ENCODE measurements around the gene PTPRN. TPM values are rescaled to one million over a fixed set of nuclear protein-coding genes. Genes with fewer than 3 reads are reported as not detected.
"Not testable (repeated sequence)": the region's sequence is repeated elsewhere in the genome, so short reads cannot be mapped to it uniquely, and the experiment has no call there.

The PTPRN gene
- total and polyA plus RNA-seq, 4 donors = 0.39 TPM; not detected in 3

DNA sequence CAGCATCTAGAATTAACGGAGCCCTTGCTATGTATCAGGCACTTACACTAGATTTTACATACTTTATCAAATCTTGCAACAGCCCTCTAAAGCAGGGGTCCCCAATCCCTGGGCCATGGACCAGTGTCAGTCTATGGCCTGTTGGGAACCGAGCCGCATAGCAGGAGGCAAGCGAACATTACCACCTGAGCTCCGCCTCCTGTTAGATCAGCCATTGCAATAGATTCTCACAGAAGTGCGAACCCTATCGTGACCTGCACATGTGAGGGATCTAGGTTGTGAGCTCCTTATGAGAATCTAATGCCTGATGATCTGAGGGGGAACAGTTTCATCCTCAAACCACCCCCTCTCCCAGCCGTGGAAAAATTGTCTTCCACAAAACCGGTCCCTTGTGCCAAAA, 16.6 kb downstream of the PTPRN start:
- Histone ChIP-seq H3K4me1 (ENCODE audit: control insufficient read depth in 1 of 2, insufficient read depth in 2 of 2, low read length in 2 of 2) (no peaks in the 10 kb centered on the region), H3K27me3 (ENCODE audit: control insufficient read depth in 1 of 2, insufficient read depth in 2 of 2, low read length in 1 of 2) (no peaks in the 10 kb centered on the region), H3K36me3 (ENCODE audit: control insufficient read depth in 1 of 2, insufficient read depth in 2 of 2, low read length in 1 of 2) (no peaks in the 10 kb centered on the region), H3K4me3 (ENCODE audit: low read length in 2 of 2) (no peak overlapping the region), H3K27ac (ENCODE audit: low read depth in 1 of 2, low read length in 2 of 2) (no peak overlapping the region), H3K9me3 (ENCODE audit: control insufficient read depth, low read length) (no peaks in the 10 kb centered on the region)
- intact Hi-C loops (cut with DNase I) = loop anchor here in 1 of 2 donors (5.0 kb wide), 1 partner anchor 45 kb away; the partner anchor contains the start of genes GLB1L and STK16
- DNase-seq (no peak), ATAC-seq (ENCODE audit: low FRiP score) (no peak)
- WGBS, 2 donors = 89 to 92% methylated on average over 9 of the region's 9 CpGs

- DNase-seq (peak in 1 of 2 donors; percentile 48), ATAC-seq (ENCODE audit: low FRiP score) (no peak)
- intact Hi-C loops (cut with DNase I) = loop anchor here in 1 of 2 donors (5.0 kb wide), 1 partner anchor 45 kb away; the partner anchor contains the start of genes GLB1L and STK16
- Histone ChIP-seq H3K27me3 (ENCODE audit: control insufficient read depth in 1 of 2, insufficient read depth in 2 of 2, low read length in 1 of 2) (no peaks in the 10 kb centered on the region), H3K36me3 (ENCODE audit: control insufficient read depth in 1 of 2, insufficient read depth in 2 of 2, low read length in 1 of 2) (no peaks in the 10 kb centered on the region), H3K4me1 (ENCODE audit: control insufficient read depth in 1 of 2, insufficient read depth in 2 of 2, low read length in 2 of 2) (no peaks in the 10 kb centered on the region), H3K4me3 (ENCODE audit: low read length in 2 of 2) (no peak overlapping the region), H3K9me3 (ENCODE audit: control insufficient read depth, low read length) (no peaks in the 10 kb centered on the region), H3K27ac (ENCODE audit: low read depth in 1 of 2, low read length in 2 of 2) (no peak overlapping the region)
- WGBS, 2 donors = 78 to 81% methylated on average over 4 of the region's 4 CpGs
Observed at GRCh38 chr2:219291910-219292490, 17.2 kb downstream of the PTPRN start.

DNA sequence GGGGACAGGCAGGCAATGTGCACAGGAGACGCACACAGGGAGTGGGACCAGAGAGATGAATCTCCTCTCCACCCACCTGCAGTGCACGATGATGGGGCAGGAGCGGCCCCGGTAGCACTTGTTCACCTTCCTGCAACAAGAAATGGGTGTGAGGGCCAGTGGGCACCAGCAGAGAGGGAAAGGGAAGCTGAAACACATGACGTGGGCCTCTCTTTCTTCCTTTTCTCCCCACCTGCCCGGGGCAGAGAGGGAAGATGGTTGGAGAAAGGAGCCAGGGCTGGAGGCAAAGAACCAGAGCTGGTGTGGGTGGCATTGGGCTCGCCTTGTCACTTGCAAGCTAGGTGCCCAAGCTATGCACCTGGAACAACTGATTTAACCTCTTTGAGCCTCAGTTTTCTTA, 17.8 kb downstream of the PTPRN start:
- 83 to 92% methylated on average over 7 of the region's 7 CpGs for WGBS, 2 donors
- Histone ChIP-seq H3K4me3 (ENCODE audit: low read length in 2 of 2) (no peak overlapping the region), H3K36me3 (ENCODE audit: control insufficient read depth in 1 of 2, insufficient read depth in 2 of 2, low read length in 1 of 2) (no peaks in the 10 kb centered on the region), H3K27ac (ENCODE audit: low read depth in 1 of 2, low read length in 2 of 2) (no peak overlapping the region), H3K4me1 (ENCODE audit: control insufficient read depth in 1 of 2, insufficient read depth in 2 of 2, low read length in 2 of 2) (no peaks in the 10 kb centered on the region), H3K9me3 (ENCODE audit: control insufficient read depth, low read length) (no peaks in the 10 kb centered on the region), H3K27me3 (ENCODE audit: control insufficient read depth in 1 of 2, insufficient read depth in 2 of 2, low read length in 1 of 2) (no peaks in the 10 kb centered on the region)
- DNase-seq = peak in 1 of 2 donors; percentile 55
- ATAC-seq (ENCODE audit: low FRiP score) = no peak
- intact Hi-C loops (cut with DNase I) = loop anchor here in 1 of 2 donors (5.0 kb wide), 1 partner anchor 44 kb away; the partner anchor contains the start of genes GLB1L and STK16

- Histone ChIP-seq H3K4me3 (ENCODE audit: low read length in 2 of 2) (no peak overlapping the region), H3K9me3 (ENCODE audit: control insufficient read depth, low read length) (no peaks in the 10 kb centered on the region), H3K36me3 (ENCODE audit: control insufficient read depth in 1 of 2, insufficient read depth in 2 of 2, low read length in 1 of 2) (no peaks in the 10 kb centered on the region), H3K27ac (ENCODE audit: low read depth in 1 of 2, low read length in 2 of 2) (peak overlapping the region in 1 of 2 donors; percentile 54), H3K4me1 (ENCODE audit: control insufficient read depth in 1 of 2, insufficient read depth in 2 of 2, low read length in 2 of 2) (no peaks in the 10 kb centered on the region), H3K27me3 (ENCODE audit: control insufficient read depth in 1 of 2, insufficient read depth in 2 of 2, low read length in 1 of 2) (no peaks in the 10 kb centered on the region)
- intact Hi-C loops (cut with DNase I) = loop anchor here in 1 of 2 donors (5.0 kb wide), 1 partner anchor 43 kb away; the partner anchor contains the start of genes GLB1L and STK16
- ATAC-seq (ENCODE audit: low FRiP score) (no peak), DNase-seq (peak in 1 of 2 donors; percentile 67)
- WGBS, 2 donors = 91% methylated on average over 16 of the region's 16 CpGs
Observed at GRCh38 chr2:219290381-219291171, 18.6 kb downstream of the PTPRN start.

DNA sequence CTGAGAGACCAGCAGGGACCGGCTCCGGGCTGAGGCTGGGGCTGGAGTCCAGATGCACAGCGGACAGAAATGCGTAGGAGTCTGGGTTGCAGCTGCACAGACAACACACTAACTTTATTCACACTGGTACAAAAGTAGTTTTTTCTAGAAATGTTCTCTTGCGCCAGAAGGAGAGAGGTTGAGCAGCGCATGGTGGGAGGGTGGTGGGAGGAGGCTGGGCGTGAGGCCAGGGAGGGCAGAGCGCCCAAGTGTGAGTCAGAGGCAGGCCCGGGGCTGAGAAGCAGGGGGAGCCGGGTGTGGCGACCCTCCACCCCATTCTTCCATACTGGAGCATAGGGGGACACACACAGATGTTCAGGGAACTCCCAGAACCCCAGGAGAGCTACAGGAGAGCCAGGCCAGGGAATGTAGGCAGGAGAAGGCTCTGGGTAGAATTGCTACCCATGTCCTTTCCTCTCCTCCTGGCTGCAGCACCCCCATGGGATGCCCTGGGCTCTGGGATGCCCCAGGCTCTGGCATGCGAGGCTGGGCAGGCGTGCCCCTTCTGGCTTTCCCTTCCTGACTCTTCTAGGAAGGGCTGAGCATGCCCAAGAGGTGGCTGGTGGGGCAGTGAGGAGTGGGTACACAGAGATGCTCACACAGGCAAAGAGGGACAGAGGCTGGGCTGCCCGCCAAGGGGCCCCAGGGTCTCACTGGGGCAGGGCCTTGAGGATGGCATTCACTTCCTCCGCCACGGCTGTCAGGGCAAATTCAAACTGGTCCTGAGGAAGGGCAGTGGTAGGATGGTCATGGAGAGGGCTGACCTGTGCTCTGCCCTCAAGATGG, 19.5 kb downstream of the PTPRN start:
- 12 to 14% methylated on average over 16 of the region's 16 CpGs for WGBS, 2 donors
- no peaks in the 10 kb centered on the region for H3K9me3 ChIP-seq (ENCODE audit: control insufficient read depth, low read length)
- H3K27ac ChIP-seq (ENCODE audit: low read depth in 1 of 2, low read length in 2 of 2) = peak overlapping the region in 1 of 2 donors; percentile 54
- peaks cover 0 to 3% of the 10 kb centered on the region in 2 donors for H3K36me3 ChIP-seq (ENCODE audit: control insufficient read depth in 1 of 2, insufficient read depth in 2 of 2, low read length in 1 of 2)
- no peaks in the 10 kb centered on the region for H3K27me3 ChIP-seq (ENCODE audit: control insufficient read depth in 1 of 2, insufficient read depth in 2 of 2, low read length in 1 of 2)
- no peaks in the 10 kb centered on the region for H3K4me1 ChIP-seq (ENCODE audit: control insufficient read depth in 1 of 2, insufficient read depth in 2 of 2, low read length in 2 of 2)
- DNase-seq = peak; percentile 83 to 94
- ATAC-seq (ENCODE audit: low FRiP score) = peak; percentile 87
- intact Hi-C loops (cut with DNase I) = loop anchor here (1.0 to 5.0 kb wide), 2 partner anchors 10 to 42 kb away; partner anchors contain the start of genes DNAJB2 (in 1 of the 2), GLB1L (in 1 of the 2) and STK16 (in 1 of the 2)
- no peak overlapping the region for H3K4me3 ChIP-seq (ENCODE audit: low read length in 2 of 2)

GRCh38 chr2:219289195-219289536, 20.0 kb downstream of the PTPRN start:
- intact Hi-C loops (cut with DNase I) = loop anchor here in 1 of 2 donors (1.0 kb wide), 1 partner anchor 10 kb away; the partner anchor contains the start of gene DNAJB2
- peak overlapping the region in 1 of 2 donors; percentile 14 for H3K27ac ChIP-seq (ENCODE audit: low read depth in 1 of 2, low read length in 2 of 2)
- no peaks in the 10 kb centered on the region for H3K27me3 ChIP-seq (ENCODE audit: control insufficient read depth in 1 of 2, insufficient read depth in 2 of 2, low read length in 1 of 2)
- no peak for DNase-seq
- ATAC-seq (ENCODE audit: low FRiP score) = no peak
- H3K36me3 ChIP-seq (ENCODE audit: control insufficient read depth in 1 of 2, insufficient read depth in 2 of 2, low read length in 1 of 2) = peaks cover 0 to 5% of the 10 kb centered on the region in 2 donors
- no peaks in the 10 kb centered on the region for H3K9me3 ChIP-seq (ENCODE audit: control insufficient read depth, low read length)
- H3K4me3 ChIP-seq (ENCODE audit: low read length in 2 of 2) = no peak overlapping the region
- 26 to 27% methylated on average over 6 of the region's 6 CpGs for WGBS, 2 donors
- H3K4me1 ChIP-seq (ENCODE audit: control insufficient read depth in 1 of 2, insufficient read depth in 2 of 2, low read length in 2 of 2) = no peaks in the 10 kb centered on the region

GRCh38 chr2:219287580-219288265, 21.5 kb downstream of the PTPRN start:
- intact Hi-C loops (cut with DNase I) = no loop called here
- H3K27ac ChIP-seq (ENCODE audit: low read depth in 1 of 2, low read length in 2 of 2) = no peak overlapping the region
- no peaks in the 10 kb centered on the region for H3K4me1 ChIP-seq (ENCODE audit: control insufficient read depth in 1 of 2, insufficient read depth in 2 of 2, low read length in 2 of 2)
- no peak overlapping the region for H3K4me3 ChIP-seq (ENCODE audit: low read length in 2 of 2)
- DNase-seq (peak in 1 of 2 donors; percentile 51), ATAC-seq (ENCODE audit: low FRiP score) (no peak)
- peaks cover 0 to 8% of the 10 kb centered on the region in 2 donors for H3K36me3 ChIP-seq (ENCODE audit: control insufficient read depth in 1 of 2, insufficient read depth in 2 of 2, low read length in 1 of 2)
- 86 to 89% methylated on average over 10 of the region's 10 CpGs for WGBS, 2 donors
- H3K27me3 ChIP-seq (ENCODE audit: control insufficient read depth in 1 of 2, insufficient read depth in 2 of 2, low read length in 1 of 2) = no peaks in the 10 kb centered on the region
- H3K9me3 ChIP-seq (ENCODE audit: control insufficient read depth, low read length) = no peaks in the 10 kb centered on the region

- H3K4me1 ChIP-seq (ENCODE audit: control insufficient read depth in 1 of 2, insufficient read depth in 2 of 2, low read length in 2 of 2); DNase-seq; H3K4me3 ChIP-seq (ENCODE audit: low read length in 2 of 2); H3K27ac ChIP-seq (ENCODE audit: low read depth in 1 of 2, low read length in 2 of 2); H3K27me3 ChIP-seq (ENCODE audit: control insufficient read depth in 1 of 2, insufficient read depth in 2 of 2, low read length in 1 of 2); intact Hi-C loops (cut with DNase I); H3K9me3 ChIP-seq (ENCODE audit: control insufficient read depth, low read length); ATAC-seq (ENCODE audit: low FRiP score); H3K36me3 ChIP-seq (ENCODE audit: control insufficient read depth in 1 of 2, insufficient read depth in 2 of 2, low read length in 1 of 2): not testable (repeated sequence)
- 82 to 84% methylated on average over 6 of the region's 6 CpGs for WGBS, 2 donors
Observed at GRCh38 chr2:219287116-219287440, 22.1 kb downstream of the PTPRN start.
